Measurements from ENCODE around the gene APH1A.

APH1A gene

DNA sequence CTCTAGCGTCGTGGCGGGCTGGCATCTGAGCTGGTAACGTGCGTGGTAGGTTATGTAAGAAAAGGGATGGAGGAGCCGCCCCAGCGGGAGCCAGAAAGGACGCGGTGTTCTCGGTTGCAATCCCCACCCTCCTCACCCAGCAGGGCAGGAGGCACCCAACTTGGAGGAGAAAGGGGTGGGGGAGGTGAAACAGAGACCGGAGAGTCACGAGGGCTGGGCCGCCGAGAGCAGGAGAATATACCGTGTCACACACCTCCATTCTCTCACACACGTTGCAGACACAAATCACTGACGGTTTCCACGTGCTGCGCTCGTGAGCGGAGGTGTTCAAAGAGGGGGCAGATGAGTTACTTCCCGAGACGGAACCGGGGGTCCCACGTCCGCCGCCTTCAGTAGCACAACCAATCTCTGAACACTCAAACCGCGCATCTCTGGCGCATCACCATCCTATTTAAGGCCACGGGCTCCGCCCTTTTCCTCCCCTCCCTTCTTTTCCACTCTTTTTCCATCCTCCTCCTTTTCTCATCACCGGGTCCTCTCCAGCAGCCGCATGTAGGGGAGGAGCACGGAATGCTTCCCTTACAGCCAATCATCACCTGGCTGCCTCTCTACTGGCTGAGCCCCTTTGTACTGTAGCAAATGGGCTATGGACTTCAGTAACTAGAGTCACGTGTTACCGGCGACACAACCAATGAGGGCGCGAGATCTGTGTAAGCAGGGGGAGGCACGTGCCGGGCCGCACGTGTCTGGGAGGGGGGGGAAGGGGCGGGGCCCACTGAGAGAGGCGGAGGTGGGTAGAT lies 13.1 kb upstream of the APH1A start, which contains the start of gene CIART:
Gene CIART, plus strand, starts transcription at position 797 of the 800 bp plus-strand sequence. CDS start 714 bp downstream, outside the sequence.
- DNase-seq (ENCODE audit: low read depth), result peak; percentile 97
- H3K4me3 ChIP-seq (ENCODE audit: low read length), result peak within 1 kb of the TSS; percentile 67
- TF ChIP-seq, protein P1, sequence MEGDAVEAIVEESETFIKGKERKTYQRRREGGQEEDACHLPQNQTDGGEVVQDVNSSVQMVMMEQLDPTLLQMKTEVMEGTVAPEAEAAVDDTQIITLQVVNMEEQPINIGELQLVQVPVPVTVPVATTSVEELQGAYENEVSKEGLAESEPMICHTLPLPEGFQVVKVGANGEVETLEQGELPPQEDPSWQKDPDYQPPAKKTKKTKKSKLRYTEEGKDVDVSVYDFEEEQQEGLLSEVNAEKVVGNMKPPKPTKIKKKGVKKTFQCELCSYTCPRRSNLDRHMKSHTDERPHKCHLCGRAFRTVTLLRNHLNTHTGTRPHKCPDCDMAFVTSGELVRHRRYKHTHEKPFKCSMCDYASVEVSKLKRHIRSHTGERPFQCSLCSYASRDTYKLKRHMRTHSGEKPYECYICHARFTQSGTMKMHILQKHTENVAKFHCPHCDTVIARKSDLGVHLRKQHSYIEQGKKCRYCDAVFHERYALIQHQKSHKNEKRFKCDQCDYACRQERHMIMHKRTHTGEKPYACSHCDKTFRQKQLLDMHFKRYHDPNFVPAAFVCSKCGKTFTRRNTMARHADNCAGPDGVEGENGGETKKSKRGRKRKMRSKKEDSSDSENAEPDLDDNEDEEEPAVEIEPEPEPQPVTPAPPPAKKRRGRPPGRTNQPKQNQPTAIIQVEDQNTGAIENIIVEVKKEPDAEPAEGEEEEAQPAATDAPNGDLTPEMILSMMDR (conservative IDR thresholded peaks at IDR 0.05; ENCODE audit: low read depth, low read length), result no peak

DNA sequence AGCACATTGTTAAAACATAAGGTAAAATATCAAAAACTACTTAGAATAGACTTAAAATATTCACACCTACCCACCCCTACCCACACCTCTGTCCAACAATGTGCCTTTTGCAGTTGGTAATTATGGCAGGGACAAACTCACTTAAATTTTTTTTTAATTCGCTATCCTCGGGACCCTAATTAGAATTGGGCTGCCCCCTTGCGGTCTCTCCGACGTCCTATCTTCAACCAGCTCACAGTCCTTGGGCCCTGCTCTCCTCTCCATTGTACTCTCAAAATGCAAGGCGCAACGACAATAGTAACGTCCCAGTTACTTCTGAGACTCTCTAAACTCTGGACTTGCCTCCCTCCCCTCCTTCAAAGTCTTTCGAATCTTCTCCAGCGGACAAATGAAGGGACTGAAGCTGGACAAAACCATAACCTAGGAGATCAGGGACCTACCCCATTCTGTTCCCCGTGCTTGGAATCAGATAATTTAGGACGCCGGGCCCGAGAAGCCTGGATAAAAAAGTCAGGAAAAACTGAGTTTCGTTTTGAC lies 12.5 kb upstream of the APH1A start:
- TF ChIP-seq, protein P1 (conservative IDR thresholded peaks at IDR 0.05; ENCODE audit: low read depth, low read length), result peak; percentile 76
- no peak for DNase-seq (ENCODE audit: low read depth)

DNA sequence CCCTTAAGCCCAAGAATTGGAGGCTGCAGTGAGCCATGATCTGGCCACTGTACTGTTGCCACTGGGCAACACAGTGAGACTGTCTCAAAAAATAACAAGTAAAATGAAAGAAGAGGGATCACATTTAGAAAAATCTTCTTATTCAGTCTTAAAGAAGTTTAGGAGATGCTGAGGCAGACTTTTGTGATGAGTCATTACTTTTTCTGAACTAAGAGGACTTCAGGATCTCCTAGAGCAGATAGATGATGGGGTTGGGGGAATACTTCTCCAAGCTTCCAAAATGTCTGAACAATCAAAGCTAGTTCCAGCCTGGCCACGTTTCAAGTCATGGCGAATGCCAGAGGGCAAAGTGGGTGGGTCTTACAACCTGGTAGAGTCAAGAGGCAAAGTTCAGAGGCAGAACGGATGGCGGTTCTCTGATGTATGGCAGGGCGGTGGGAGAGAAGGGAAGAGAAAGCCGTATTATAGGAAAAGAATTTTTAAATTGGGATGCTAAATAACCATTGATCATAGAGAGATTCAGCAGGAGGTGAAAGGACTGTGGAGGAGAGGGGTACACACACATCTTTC lies 11.4 kb upstream of the APH1A start:
- TF ChIP-seq, protein P1 (conservative IDR thresholded peaks at IDR 0.05; ENCODE audit: low read depth, low read length), result no peak
- no peak for DNase-seq (ENCODE audit: low read depth)
- no peak overlapping the region for H3K4me3 ChIP-seq (ENCODE audit: low read length)

More for the DNA sequence above, 12.5 kb upstream of the APH1A start:
- H3K4me3 ChIP-seq (ENCODE audit: low read length), result peak overlapping the region; percentile 67

DNA sequence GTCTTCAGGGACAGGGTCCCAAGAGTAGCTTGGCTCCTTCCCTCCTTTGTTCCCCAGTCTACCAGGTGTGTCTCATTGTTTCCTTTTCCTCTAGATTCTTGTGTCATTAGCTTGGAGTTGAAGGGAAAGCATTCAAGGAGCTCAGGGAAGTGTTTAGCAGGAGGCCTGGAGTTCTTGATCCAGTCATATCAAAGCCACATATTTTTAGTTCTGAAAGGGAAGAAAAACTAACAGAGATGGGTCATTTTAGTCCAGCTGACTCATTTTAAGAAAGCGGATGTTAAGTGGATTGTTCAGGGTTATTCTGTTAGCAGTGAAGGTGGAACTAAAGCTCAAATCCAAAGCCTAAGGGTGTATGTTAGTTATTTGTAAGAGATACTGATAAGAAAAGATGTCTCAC lies 4.5 kb upstream of the APH1A start:
- H3K4me3 ChIP-seq (ENCODE audit: low read length), result no peak overlapping the region
- TF ChIP-seq, protein P1 (conservative IDR thresholded peaks at IDR 0.05; ENCODE audit: low read depth, low read length), result no peak
- DNase-seq (ENCODE audit: low read depth), result no peak

DNA sequence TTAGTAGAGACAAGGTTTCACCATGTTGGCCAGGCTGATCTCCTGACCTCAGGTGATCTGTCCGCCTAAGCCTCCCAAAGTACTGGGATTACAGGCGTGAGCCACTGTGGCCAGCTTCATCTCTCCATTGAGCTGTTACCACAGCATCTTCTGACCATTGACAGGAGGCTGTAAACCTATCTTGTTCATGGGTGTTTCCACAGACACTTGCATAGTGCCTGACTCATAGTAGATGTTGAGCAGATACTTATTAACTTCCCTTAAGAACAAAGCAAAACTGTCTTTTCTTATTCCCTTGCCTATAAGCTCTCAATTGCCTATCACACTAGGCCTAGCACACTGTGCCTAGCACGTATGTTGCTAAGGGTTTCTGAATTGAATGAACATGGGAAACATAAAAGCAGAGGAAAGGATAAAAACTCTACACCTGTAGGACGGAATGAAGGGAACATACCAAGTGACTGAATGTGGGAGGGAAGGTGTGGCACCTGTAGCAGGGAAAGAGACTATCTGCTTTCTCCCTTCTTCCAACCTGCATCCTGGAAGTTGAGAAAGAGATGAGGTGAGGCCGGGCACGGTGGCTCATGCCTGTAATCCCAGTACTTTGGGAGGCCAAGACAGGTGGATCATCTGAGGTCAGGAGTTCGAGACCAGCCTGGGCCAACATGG lies 2.6 kb upstream of the APH1A start:
- TF ChIP-seq, protein P1 (conservative IDR thresholded peaks at IDR 0.05; ENCODE audit: low read depth, low read length), result no peak
- no peak overlapping the region for H3K4me3 ChIP-seq (ENCODE audit: low read length)
- no peak for DNase-seq (ENCODE audit: low read depth)

DNA sequence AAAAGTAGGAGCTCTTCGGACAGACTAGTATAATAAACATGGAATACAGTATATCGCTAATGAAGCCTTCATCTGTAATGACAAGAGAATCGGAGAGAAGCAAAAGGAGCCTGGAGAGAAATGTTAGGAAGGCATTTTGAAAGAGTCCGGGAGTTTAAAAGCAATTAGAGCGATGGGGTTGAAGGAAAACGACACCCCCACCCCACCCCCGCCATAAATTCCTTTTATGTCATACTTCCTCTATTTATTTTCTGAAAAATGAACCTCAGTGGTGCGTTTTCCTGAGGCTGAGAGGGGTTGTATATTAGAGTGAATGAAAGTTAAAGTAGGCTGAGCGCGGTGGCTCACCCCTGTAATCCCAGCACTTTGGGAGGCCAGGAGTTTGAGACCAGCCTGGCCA lies 635 bp upstream of the APH1A start:
- peak overlapping the region; percentile 94 for H3K4me3 ChIP-seq (ENCODE audit: low read length)
- TF ChIP-seq, protein P1 (conservative IDR thresholded peaks at IDR 0.05; ENCODE audit: low read depth, low read length), result no peak
- DNase-seq (ENCODE audit: low read depth), result no peak

Data from retinal pigment epithelial cell (primary cell).